Measurements from ENCODE around the gene SARM1.

The SARM1 gene

DNA sequence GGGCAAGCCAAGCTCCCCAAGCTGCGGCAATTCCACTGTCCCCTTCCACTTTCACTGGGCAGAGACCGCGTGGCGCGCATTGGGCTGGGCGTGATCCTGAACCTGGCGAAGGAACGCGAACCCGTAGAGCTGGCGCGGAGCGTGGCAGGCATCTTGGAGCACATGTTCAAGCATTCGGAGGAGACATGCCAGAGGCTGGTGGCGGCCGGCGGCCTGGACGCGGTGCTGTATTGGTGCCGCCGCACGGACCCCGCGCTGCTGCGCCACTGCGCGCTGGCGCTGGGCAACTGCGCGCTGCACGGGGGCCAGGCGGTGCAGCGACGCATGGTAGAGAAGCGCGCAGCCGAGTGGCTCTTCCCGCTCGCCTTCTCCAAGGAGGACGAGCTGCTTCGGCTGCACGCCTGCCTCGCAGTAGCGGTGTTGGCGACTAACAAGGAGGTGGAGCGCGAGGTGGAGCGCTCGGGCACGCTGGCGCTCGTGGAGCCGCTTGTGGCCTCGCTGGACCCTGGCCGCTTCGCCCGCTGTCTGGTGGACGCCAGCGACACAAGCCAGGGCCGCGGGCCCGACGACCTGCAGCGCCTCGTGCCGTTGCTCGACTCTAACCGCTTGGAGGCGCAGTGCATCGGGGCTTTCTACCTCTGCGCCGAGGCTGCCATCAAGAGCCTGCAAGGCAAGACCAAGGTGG, 9.8 kb downstream of the SARM1 start:
- Histone ChIP-seq H3K36me3 (ENCODE audit: control insufficient read depth in 2 of 2, insufficient read depth in 2 of 2, low read length in 2 of 2) (no peaks in the 10 kb centered on the region), H3K27ac (ENCODE audit: low read depth in 2 of 2, low read length in 2 of 2) (no peak overlapping the region), H3K9me3 (ENCODE audit: control insufficient read depth in 2 of 2, low read length in 2 of 2) (no peaks in the 10 kb centered on the region), H3K4me1 (ENCODE audit: control insufficient read depth in 2 of 2, insufficient read depth in 2 of 2, low read length in 2 of 2) (peaks cover 0 to 11% of the 10 kb centered on the region in 2 donors), H3K4me3 (ENCODE audit: low read length in 2 of 2) (peak overlapping the region in 1 of 2 donors; percentile 13), H3K9ac (ENCODE audit: low read depth in 1 of 2, low read length in 2 of 2) (no peak overlapping the region), H3K27me3 (ENCODE audit: control insufficient read depth in 2 of 2, insufficient read depth in 2 of 2, low read length in 2 of 2) (no peaks in the 10 kb centered on the region)

DNA sequence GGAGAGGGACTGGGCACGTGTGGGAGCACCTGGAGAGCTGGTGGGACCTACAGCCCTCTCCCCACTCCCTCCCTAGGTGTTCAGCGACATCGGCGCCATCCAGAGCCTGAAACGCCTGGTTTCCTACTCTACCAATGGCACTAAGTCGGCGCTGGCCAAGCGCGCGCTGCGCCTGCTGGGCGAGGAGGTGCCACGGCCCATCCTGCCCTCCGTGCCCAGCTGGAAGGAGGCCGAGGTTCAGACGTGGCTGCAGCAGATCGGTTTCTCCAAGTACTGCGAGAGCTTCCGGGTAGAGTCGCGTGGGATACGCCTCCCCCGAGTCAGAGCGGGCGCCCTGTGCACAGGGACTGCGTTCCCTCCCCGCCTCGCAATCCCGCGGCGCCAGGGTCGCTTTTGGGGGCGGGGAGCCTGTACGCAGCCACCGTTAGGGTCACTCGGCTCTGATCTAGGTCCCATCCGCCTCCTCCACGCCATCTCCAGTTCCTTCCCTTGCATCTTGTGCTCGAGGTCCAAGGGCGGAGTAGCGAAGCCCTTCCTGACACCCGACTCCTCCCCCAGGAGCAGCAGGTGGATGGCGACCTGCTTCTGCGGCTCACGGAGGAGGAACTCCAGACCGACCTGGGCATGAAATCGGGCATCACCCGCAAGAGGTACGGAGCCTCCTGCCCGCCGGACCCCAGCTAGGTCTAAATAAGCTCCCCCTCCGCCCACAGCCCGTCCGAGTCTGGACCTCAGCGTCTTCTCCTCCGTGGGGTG, 13.0 kb downstream of the SARM1 start:
- H3K9ac ChIP-seq (ENCODE audit: low read depth in 1 of 2, low read length in 2 of 2), result peak overlapping the region; percentile 81 to 84
- no peaks in the 10 kb centered on the region for H3K9me3 ChIP-seq (ENCODE audit: control insufficient read depth in 2 of 2, low read length in 2 of 2)
- H3K4me3 ChIP-seq (ENCODE audit: low read length in 2 of 2), result peak overlapping the region; percentile 86 to 87
- peaks cover 0 to 11% of the 10 kb centered on the region in 2 donors for H3K4me1 ChIP-seq (ENCODE audit: control insufficient read depth in 2 of 2, insufficient read depth in 2 of 2, low read length in 2 of 2)
- no peaks in the 10 kb centered on the region for H3K27me3 ChIP-seq (ENCODE audit: control insufficient read depth in 2 of 2, insufficient read depth in 2 of 2, low read length in 2 of 2)
- H3K36me3 ChIP-seq (ENCODE audit: control insufficient read depth in 2 of 2, insufficient read depth in 2 of 2, low read length in 2 of 2), result peaks cover 3 to 6% of the 10 kb centered on the region in 2 donors
- peak overlapping the region; percentile 86 to 89 for H3K27ac ChIP-seq (ENCODE audit: low read depth in 2 of 2, low read length in 2 of 2)

DNA sequence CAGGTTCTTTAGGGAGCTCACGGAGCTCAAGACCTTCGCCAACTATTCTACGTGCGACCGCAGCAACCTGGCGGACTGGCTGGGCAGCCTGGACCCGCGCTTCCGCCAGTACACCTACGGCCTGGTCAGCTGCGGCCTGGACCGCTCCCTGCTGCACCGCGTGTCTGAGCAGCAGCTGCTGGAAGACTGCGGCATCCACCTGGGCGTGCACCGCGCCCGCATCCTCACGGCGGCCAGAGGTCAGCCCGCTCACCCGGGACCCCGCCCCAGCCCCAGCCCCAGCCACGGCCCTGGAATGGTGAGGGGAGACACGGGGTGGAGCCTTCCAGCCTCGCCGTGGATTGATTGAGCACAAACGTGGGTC, 13.5 kb downstream of the SARM1 start:
- no peaks in the 10 kb centered on the region for H3K27me3 ChIP-seq (ENCODE audit: control insufficient read depth in 2 of 2, insufficient read depth in 2 of 2, low read length in 2 of 2)
- no peaks in the 10 kb centered on the region for H3K9me3 ChIP-seq (ENCODE audit: control insufficient read depth in 2 of 2, low read length in 2 of 2)
- H3K9ac ChIP-seq (ENCODE audit: low read depth in 1 of 2, low read length in 2 of 2), result peak overlapping the region; percentile 81 to 84
- H3K27ac ChIP-seq (ENCODE audit: low read depth in 2 of 2, low read length in 2 of 2), result peak overlapping the region; percentile 86 to 89
- peak overlapping the region; percentile 86 to 87 for H3K4me3 ChIP-seq (ENCODE audit: low read length in 2 of 2)
- peaks cover 0 to 11% of the 10 kb centered on the region in 2 donors for H3K4me1 ChIP-seq (ENCODE audit: control insufficient read depth in 2 of 2, insufficient read depth in 2 of 2, low read length in 2 of 2)
- H3K36me3 ChIP-seq (ENCODE audit: control insufficient read depth in 2 of 2, insufficient read depth in 2 of 2, low read length in 2 of 2), result peaks cover 6 to 10% of the 10 kb centered on the region in 2 donors

DNA sequence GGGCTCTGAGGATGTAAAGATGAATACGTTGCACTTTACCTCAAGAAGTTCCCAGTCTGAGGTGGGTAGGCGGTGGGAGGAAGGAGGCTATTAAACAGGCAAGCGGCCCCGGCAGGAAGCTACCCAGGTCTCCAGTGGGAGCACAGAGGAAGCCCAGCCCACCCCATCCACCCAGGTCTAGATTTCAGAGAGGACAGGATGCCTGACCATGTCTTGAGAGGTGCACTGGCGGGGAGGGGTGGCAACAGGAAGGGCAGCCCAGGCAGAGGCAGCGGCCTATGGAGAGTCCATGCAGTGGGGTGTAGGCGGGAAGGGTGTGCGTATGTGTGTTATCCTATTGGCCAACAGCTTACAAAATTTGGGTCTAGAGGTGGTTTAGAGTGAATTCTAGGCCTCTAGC, 13.9 kb downstream of the SARM1 start:
- Histone ChIP-seq H3K9ac (ENCODE audit: low read depth in 1 of 2, low read length in 2 of 2) (peak overlapping the region in 1 of 2 donors; percentile 40), H3K4me1 (ENCODE audit: control insufficient read depth in 2 of 2, insufficient read depth in 2 of 2, low read length in 2 of 2) (peaks cover 0 to 11% of the 10 kb centered on the region in 2 donors), H3K4me3 (ENCODE audit: low read length in 2 of 2) (peak overlapping the region; percentile 86 to 87), H3K36me3 (ENCODE audit: control insufficient read depth in 2 of 2, insufficient read depth in 2 of 2, low read length in 2 of 2) (peaks cover 6 to 11% of the 10 kb centered on the region in 2 donors), H3K9me3 (ENCODE audit: control insufficient read depth in 2 of 2, low read length in 2 of 2) (no peaks in the 10 kb centered on the region), H3K27ac (ENCODE audit: low read depth in 2 of 2, low read length in 2 of 2) (peak overlapping the region; percentile 9 to 86), H3K27me3 (ENCODE audit: control insufficient read depth in 2 of 2, insufficient read depth in 2 of 2, low read length in 2 of 2) (no peaks in the 10 kb centered on the region)

DNA sequence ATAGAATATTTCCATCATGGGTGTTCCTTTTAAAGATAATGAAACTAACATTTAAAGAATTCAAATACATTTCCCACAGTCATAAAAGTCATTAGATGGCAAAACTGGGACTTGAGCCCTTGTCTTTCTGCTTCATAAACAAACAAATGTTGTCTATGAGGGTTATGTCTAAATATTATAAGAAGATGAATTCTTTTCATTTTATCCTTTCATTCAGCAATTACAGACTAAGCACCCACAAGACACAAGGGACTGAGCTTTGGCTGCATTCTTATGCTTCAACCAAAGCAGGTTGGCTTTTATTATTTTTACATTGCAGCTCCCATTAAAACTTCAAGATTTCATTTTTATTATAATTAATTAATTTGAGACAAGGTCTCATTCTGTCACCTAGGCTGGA, 14.9 kb downstream of the SARM1 start:
- no peak overlapping the region for H3K27ac ChIP-seq (ENCODE audit: low read depth in 2 of 2, low read length in 2 of 2)

DNA sequence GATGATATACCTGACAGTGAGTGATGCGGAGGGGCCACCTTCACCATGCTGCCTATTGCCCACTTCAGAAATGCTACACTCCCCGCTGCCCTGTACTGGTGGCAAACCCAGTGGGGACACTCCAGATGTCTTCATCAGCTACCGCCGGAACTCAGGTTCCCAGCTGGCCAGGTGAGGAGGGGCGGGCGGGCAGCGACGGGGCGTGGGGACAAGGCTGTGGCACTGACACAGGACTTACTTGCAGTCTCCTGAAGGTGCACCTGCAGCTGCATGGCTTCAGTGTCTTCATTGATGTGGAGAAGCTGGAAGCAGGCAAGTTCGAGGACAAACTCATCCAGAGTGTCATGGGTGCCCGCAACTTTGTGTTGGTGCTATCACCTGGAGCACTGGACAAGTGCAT, 16.6 kb downstream of the SARM1 start:
- H3K9ac ChIP-seq (ENCODE audit: low read depth in 1 of 2, low read length in 2 of 2), result no peak overlapping the region
- H3K4me3 ChIP-seq (ENCODE audit: low read length in 2 of 2), result no peak overlapping the region
- no peaks in the 10 kb centered on the region for H3K9me3 ChIP-seq (ENCODE audit: control insufficient read depth in 2 of 2, low read length in 2 of 2)
- no peaks in the 10 kb centered on the region for H3K27me3 ChIP-seq (ENCODE audit: control insufficient read depth in 2 of 2, insufficient read depth in 2 of 2, low read length in 2 of 2)
- H3K36me3 ChIP-seq (ENCODE audit: control insufficient read depth in 2 of 2, insufficient read depth in 2 of 2, low read length in 2 of 2), result peaks cover 18 to 20% of the 10 kb centered on the region in 2 donors
- H3K27ac ChIP-seq (ENCODE audit: low read depth in 2 of 2, low read length in 2 of 2), result no peak overlapping the region
- H3K4me1 ChIP-seq (ENCODE audit: control insufficient read depth in 2 of 2, insufficient read depth in 2 of 2, low read length in 2 of 2), result peaks cover 0 to 11% of the 10 kb centered on the region in 2 donors

More for the DNA sequence above, 14.9 kb downstream of the SARM1 start:
- no peak overlapping the region for H3K9ac ChIP-seq (ENCODE audit: low read depth in 1 of 2, low read length in 2 of 2)
- H3K9me3 ChIP-seq (ENCODE audit: control insufficient read depth in 2 of 2, low read length in 2 of 2), result no peaks in the 10 kb centered on the region
- H3K4me3 ChIP-seq (ENCODE audit: low read length in 2 of 2), result no peak overlapping the region
- H3K36me3 ChIP-seq (ENCODE audit: control insufficient read depth in 2 of 2, insufficient read depth in 2 of 2, low read length in 2 of 2), result peaks cover 11 to 14% of the 10 kb centered on the region in 2 donors
- peaks cover 0 to 11% of the 10 kb centered on the region in 2 donors for H3K4me1 ChIP-seq (ENCODE audit: control insufficient read depth in 2 of 2, insufficient read depth in 2 of 2, low read length in 2 of 2)
- no peaks in the 10 kb centered on the region for H3K27me3 ChIP-seq (ENCODE audit: control insufficient read depth in 2 of 2, insufficient read depth in 2 of 2, low read length in 2 of 2)

DNA sequence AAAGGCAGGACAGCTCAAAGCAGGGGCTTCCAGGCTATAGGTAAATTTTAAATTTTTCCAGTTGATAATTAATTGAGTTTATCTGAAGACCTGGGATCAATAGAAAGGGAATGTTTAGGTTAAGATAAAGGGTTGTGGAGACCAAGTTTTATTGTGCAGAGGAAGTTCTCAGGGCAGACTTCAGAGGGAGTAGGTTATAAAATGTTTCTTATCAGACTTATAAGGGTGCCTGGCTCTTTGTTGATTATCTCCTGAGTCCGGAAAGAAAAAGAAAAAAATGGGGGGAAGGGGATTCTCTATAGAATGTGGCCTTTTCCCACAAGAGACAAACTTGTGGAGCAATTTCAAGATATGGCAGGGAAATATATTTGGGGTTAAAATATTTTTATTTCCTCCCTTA, 18.6 kb downstream of the SARM1 start:
- no peak overlapping the region for H3K4me3 ChIP-seq (ENCODE audit: low read length in 2 of 2)

DNA sequence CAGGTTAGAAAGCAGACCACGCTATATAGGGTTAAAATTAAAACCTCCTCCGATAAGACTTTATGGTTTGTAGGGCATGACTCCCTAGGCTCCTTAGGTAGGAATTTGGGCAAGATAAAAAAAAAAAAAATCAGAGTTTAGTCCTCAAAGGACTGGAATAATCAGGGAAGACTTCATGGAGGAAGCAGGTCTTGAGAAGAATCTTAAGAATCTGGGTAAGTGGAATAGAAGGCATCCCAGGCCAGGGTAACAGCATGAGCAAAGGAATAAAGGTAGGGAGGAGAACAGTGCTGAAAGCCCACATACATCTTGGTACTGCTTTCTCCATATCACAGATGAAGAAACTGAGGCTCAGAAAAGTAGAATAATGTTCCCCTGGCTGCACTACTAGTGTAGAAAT, 19.1 kb downstream of the SARM1 start:
- Histone ChIP-seq H3K27me3 (ENCODE audit: control insufficient read depth in 2 of 2, insufficient read depth in 2 of 2, low read length in 2 of 2) (no peaks in the 10 kb centered on the region), H3K9ac (ENCODE audit: low read depth in 1 of 2, low read length in 2 of 2) (no peak overlapping the region), H3K9me3 (ENCODE audit: control insufficient read depth in 2 of 2, low read length in 2 of 2) (no peaks in the 10 kb centered on the region), H3K4me3 (ENCODE audit: low read length in 2 of 2) (no peak overlapping the region), H3K36me3 (ENCODE audit: control insufficient read depth in 2 of 2, insufficient read depth in 2 of 2, low read length in 2 of 2) (peaks cover 25 to 29% of the 10 kb centered on the region in 2 donors), H3K27ac (ENCODE audit: low read depth in 2 of 2, low read length in 2 of 2) (no peak overlapping the region), H3K4me1 (ENCODE audit: control insufficient read depth in 2 of 2, insufficient read depth in 2 of 2, low read length in 2 of 2) (peaks cover 0 to under 1% of the 10 kb centered on the region in 2 donors)

More for the DNA sequence above, 18.6 kb downstream of the SARM1 start:
- H3K27me3 ChIP-seq (ENCODE audit: control insufficient read depth in 2 of 2, insufficient read depth in 2 of 2, low read length in 2 of 2), result no peaks in the 10 kb centered on the region
- H3K9me3 ChIP-seq (ENCODE audit: control insufficient read depth in 2 of 2, low read length in 2 of 2), result no peaks in the 10 kb centered on the region
- H3K27ac ChIP-seq (ENCODE audit: low read depth in 2 of 2, low read length in 2 of 2), result no peak overlapping the region
- H3K9ac ChIP-seq (ENCODE audit: low read depth in 1 of 2, low read length in 2 of 2), result no peak overlapping the region
- H3K36me3 ChIP-seq (ENCODE audit: control insufficient read depth in 2 of 2, insufficient read depth in 2 of 2, low read length in 2 of 2), result peaks cover 21 to 28% of the 10 kb centered on the region in 2 donors
- H3K4me1 ChIP-seq (ENCODE audit: control insufficient read depth in 2 of 2, insufficient read depth in 2 of 2, low read length in 2 of 2), result peaks cover 0 to 5% of the 10 kb centered on the region in 2 donors

DNA sequence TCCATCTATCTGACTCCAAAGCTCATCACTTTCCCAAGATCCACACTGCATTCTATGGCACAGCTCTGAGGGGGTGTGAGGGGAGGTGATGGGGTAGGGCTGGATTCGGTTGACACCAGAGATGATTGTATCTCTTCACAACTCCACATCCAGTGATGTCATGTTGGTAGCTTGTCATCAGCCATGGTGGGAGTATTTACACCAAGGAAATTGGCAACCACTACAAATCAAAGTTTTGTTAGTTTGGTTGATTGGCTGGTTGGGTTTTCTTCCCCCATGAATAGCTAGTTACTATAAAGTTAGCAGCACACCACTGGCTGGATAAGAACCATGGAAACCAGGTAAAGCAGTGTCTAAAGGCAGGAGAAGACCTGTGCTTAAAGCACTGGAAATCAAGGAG, 19.5 kb downstream of the SARM1 start:
- no peaks in the 10 kb centered on the region for H3K9me3 ChIP-seq (ENCODE audit: control insufficient read depth in 2 of 2, low read length in 2 of 2)
- H3K4me1 ChIP-seq (ENCODE audit: control insufficient read depth in 2 of 2, insufficient read depth in 2 of 2, low read length in 2 of 2), result no peaks in the 10 kb centered on the region
- H3K9ac ChIP-seq (ENCODE audit: low read depth in 1 of 2, low read length in 2 of 2), result no peak overlapping the region
- H3K4me3 ChIP-seq (ENCODE audit: low read length in 2 of 2), result no peak overlapping the region
- no peak overlapping the region for H3K27ac ChIP-seq (ENCODE audit: low read depth in 2 of 2, low read length in 2 of 2)
- no peaks in the 10 kb centered on the region for H3K27me3 ChIP-seq (ENCODE audit: control insufficient read depth in 2 of 2, insufficient read depth in 2 of 2, low read length in 2 of 2)
- H3K36me3 ChIP-seq (ENCODE audit: control insufficient read depth in 2 of 2, insufficient read depth in 2 of 2, low read length in 2 of 2), result peaks cover 28 to 29% of the 10 kb centered on the region in 2 donors

DNA sequence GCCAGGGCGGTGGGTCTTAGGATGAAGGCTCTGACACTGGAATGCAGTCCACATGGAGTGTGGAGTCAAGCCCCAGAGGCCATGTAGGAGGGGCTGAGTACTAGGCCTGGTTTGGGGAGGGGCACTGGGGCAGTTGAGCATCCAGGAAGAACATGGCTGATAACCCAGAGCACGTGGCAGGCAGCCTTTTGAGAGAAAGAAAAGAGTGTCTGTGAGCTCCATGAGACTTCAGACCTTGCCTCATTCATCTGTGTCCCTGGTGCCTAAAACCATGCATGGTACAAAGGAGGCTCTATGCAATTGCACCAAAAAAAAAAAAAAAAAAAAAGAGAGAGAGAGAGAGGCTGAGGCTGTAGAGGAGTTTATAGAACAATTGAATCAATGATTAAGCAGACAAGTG, 19.9 kb downstream of the SARM1 start:
- Histone ChIP-seq H3K27me3 (ENCODE audit: control insufficient read depth in 2 of 2, insufficient read depth in 2 of 2, low read length in 2 of 2) (no peaks in the 10 kb centered on the region), H3K4me1 (ENCODE audit: control insufficient read depth in 2 of 2, insufficient read depth in 2 of 2, low read length in 2 of 2) (no peaks in the 10 kb centered on the region), H3K9ac (ENCODE audit: low read depth in 1 of 2, low read length in 2 of 2) (no peak overlapping the region), H3K27ac (ENCODE audit: low read depth in 2 of 2, low read length in 2 of 2) (no peak overlapping the region), H3K9me3 (ENCODE audit: control insufficient read depth in 2 of 2, low read length in 2 of 2) (no peaks in the 10 kb centered on the region), H3K4me3 (ENCODE audit: low read length in 2 of 2) (no peak overlapping the region), H3K36me3 (ENCODE audit: control insufficient read depth in 2 of 2, insufficient read depth in 2 of 2, low read length in 2 of 2) (peaks cover 29 to 30% of the 10 kb centered on the region in 2 donors)
